Ishikawa (cell line): Measurements from ENCODE around the gene ZNF428.

Source experiments
- CEBPB ChIP-seq: IDR thresholded peaks from 2 replicates; pipeline ENCODE4 v1.6.1; 2012
- CREB1 ChIP-seq: IDR thresholded peaks from 2 replicates; pipeline ENCODE4 v1.6.1; 2012; ENCODE audit warnings: low read depth
- EGR1 ChIP-seq: IDR thresholded peaks from 2 replicates; pipeline ENCODE4 v1.6.1; 2012
- EP300 ChIP-seq: IDR thresholded peaks from 2 replicates; pipeline ENCODE4 v1.6.1; 2012; ENCODE audit warnings: borderline replicate concordance
- FOXM1 ChIP-seq: IDR thresholded peaks from 2 replicates; pipeline ENCODE4 v1.6.1; 2012; ENCODE audit warnings: low read depth, borderline replicate concordance
- MAX ChIP-seq: IDR thresholded peaks from 2 replicates; pipeline ENCODE4 v1.6.1; 2012
- RAD21 ChIP-seq: IDR thresholded peaks from 2 replicates; pipeline ENCODE4 v1.6.1; 2012; ENCODE audit warnings: low read depth
- REST ChIP-seq: IDR thresholded peaks from 2 replicates; pipeline ENCODE4 v1.6.1; 2012; ENCODE audit warnings: low read depth, mild to moderate bottlenecking
- TAF1 ChIP-seq: IDR thresholded peaks from 2 replicates; pipeline ENCODE4 v1.6.1; 2012; ENCODE audit warnings: low read depth, mild to moderate bottlenecking
- TCF12 ChIP-seq: IDR thresholded peaks from 2 replicates; pipeline ENCODE4 v1.6.1; 2012; ENCODE audit warnings: low read depth
- TEAD4 ChIP-seq: IDR thresholded peaks from 2 replicates; pipeline ENCODE4 v1.6.1; 2012
- YY1 ChIP-seq: IDR thresholded peaks from 2 replicates; pipeline ENCODE4 v1.6.1; 2012; ENCODE audit warnings: low read depth
- ZBTB7A ChIP-seq: IDR thresholded peaks from 2 replicates; pipeline ENCODE4 v1.6.1; 2012; ENCODE audit warnings: low read depth

- TF ChIP-seq EP300 (no peak), MAX (no peak), CREB1 (no peak), RAD21 (no peak), CEBPB (no peak), TAF1 (no peak), YY1 (no peak), ZBTB7A (peak; percentile 10; the same call in 1 of the 2 replicates), REST (no peak), TEAD4 (no peak), EGR1 (no peak), TCF12 (no peak), FOXM1 (no peak)
Measured at GRCh38 chr19:43634506-43634871, 15.1 kb upstream of the ZNF428 start.
